ENCODE results near the gene PIGQ. TPM values are rescaled to one million over a fixed set of nuclear protein-coding genes. Genes with fewer than 3 reads are reported as not detected.

The PIGQ gene
- total and polyA plus RNA-seq, 4 donors, result 34.9 to 98.2 (median 61.4) TPM

DNA sequence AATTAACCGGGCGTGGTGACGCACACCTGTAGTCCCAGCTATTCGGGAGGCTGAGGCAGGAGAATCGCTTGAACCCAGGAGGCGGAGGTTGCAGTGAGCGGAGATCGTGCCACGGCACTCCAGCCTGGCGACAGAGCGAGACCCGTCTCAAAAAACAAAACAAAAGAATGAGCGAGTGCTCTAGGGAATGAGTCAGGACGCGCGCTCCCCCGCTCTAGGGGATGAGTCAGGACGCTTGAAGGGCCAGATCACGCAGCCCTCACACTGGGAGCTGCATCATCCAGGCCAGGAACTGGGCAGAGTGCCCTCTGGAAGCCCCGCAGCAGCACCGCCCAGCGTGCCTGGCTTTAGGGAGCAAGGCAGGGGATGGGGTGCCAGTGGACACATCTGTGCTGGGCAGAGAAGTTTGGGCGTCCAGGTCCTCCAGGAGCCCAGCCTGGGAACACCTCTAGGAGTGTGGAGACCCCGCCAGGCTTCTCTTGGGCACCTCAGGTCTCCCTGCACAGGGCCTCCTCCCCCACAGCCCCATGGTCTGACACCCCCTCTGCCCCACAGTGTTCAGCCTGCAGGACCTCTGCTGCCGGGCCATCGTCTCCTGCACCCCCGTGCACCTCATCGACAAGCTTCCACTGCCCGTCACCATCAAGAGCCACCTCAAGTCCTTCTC lies 57.2 kb downstream of the PIGQ start:
- H3K9me3 ChIP-seq (ENCODE audit: control insufficient read depth in 4 of 4, insufficient read depth in 3 of 4, low read length in 3 of 4), result no peaks in the 10 kb centered on the region
- ATAC-seq (ENCODE audit: insufficient read depth, low FRiP score) (no peak), DNase-seq (no peak)
- peaks cover 0 to 25% (median 13%) of the 10 kb centered on the region in 5 donors for H3K4me1 ChIP-seq (ENCODE audit: control insufficient read depth in 5 of 5, insufficient read depth in 5 of 5, low read length in 5 of 5)
- no peak overlapping the region for H3K4me3 ChIP-seq
- H3K27ac ChIP-seq (ENCODE audit: low read depth in 1 of 2, low read length in 1 of 2), result peak overlapping the region in 1 of 2 donors; percentile 61
- no peaks in the 10 kb centered on the region for H3K27me3 ChIP-seq (ENCODE audit: control insufficient read depth in 3 of 3, insufficient read depth in 3 of 3, low read length in 2 of 3)
- TF ChIP-seq CTCF (IDR thresholded peaks at IDR 0.05; ENCODE audit: control extremely low read depth, extremely low read depth), result no peak
- 95 to 97% methylated on average over 29 of the region's 29 CpGs for WGBS, 2 donors
- H3K36me3 ChIP-seq (ENCODE audit: control insufficient read depth in 4 of 4, insufficient read depth in 4 of 4, low read length in 4 of 4), result peaks cover 0 to 34% (median 5%) of the 10 kb centered on the region in 4 donors
- H3K9ac ChIP-seq (ENCODE audit: insufficient read depth in 1 of 2, low read length in 2 of 2), result no peak overlapping the region

- H3K4me1 ChIP-seq (ENCODE audit: control insufficient read depth in 5 of 5, insufficient read depth in 5 of 5, low read length in 5 of 5), result peaks cover 0 to 20% (median 13%) of the 10 kb centered on the region in 5 donors
- TF ChIP-seq CTCF (IDR thresholded peaks at IDR 0.05; ENCODE audit: control extremely low read depth, extremely low read depth), result no peak
- no peaks in the 10 kb centered on the region for H3K9me3 ChIP-seq (ENCODE audit: control insufficient read depth in 4 of 4, insufficient read depth in 3 of 4, low read length in 3 of 4)
- 78 to 84% methylated on average over 48 to 50 of the region's 50 CpGs for WGBS, 2 donors
- no peaks in the 10 kb centered on the region for H3K27me3 ChIP-seq (ENCODE audit: control insufficient read depth in 3 of 3, insufficient read depth in 3 of 3, low read length in 2 of 3)
- ATAC-seq (ENCODE audit: insufficient read depth, low FRiP score), result peak; percentile 70
- H3K36me3 ChIP-seq (ENCODE audit: control insufficient read depth in 4 of 4, insufficient read depth in 4 of 4, low read length in 4 of 4), result peaks cover 0 to 37% (median 5%) of the 10 kb centered on the region in 4 donors
- peak in 1 of 3 donors; percentile 25 for DNase-seq
- no peak overlapping the region for H3K9ac ChIP-seq (ENCODE audit: insufficient read depth in 1 of 2, low read length in 2 of 2)
- peak overlapping the region in 1 of 2 donors; percentile 61 for H3K27ac ChIP-seq (ENCODE audit: low read depth in 1 of 2, low read length in 1 of 2)
- no peak overlapping the region for H3K4me3 ChIP-seq
Measured at GRCh38 chr16:627454-628239, 57.9 kb downstream of the PIGQ start.

DNA sequence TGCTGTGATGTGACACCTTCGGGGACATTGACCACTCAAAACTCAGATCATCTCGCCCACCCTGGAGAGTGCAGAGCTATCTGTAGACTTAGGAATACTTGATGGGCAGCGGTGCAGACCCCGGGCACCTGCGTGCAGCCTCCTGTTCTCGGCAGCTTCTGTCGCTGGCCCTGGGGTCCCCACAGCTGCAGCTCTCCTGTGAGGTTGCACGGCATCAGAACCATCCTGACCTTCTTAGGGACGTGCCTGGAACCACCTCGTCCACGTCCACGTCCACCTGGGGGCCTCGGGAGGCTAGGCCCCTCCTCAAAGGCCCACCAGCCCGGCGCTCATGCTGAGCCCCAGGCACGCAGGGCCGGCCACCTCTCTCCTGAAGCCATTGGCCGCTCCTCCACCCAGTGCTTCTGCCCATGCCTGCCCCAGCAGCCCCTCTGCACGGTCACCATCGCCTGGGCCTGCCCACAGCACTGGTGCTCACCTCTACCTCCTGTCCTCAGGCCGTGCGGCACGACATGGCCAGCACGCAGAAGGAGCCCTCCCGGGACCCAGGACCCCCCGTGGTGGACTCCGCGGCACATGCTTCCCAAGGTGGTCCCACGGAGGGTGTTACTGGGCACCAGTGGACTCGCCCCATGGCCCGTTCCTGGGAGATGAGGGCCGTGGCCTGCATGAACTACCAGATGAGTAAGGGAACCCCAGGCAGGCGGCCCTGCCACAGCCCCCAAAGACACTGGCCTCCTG lies 58.7 kb downstream of the PIGQ start:
- Histone ChIP-seq H3K9ac (ENCODE audit: insufficient read depth in 1 of 2, low read length in 2 of 2) (no peak overlapping the region), H3K27ac (ENCODE audit: low read depth in 1 of 2, low read length in 1 of 2) (peak overlapping the region in 1 of 2 donors; percentile 32), H3K9me3 (ENCODE audit: control insufficient read depth in 4 of 4, insufficient read depth in 3 of 4, low read length in 3 of 4) (no peaks in the 10 kb centered on the region), H3K4me3 (no peak overlapping the region), H3K36me3 (ENCODE audit: control insufficient read depth in 4 of 4, insufficient read depth in 4 of 4, low read length in 4 of 4) (peaks cover 0 to 45% (median 5%) of the 10 kb centered on the region in 4 donors), H3K4me1 (ENCODE audit: control insufficient read depth in 5 of 5, insufficient read depth in 5 of 5, low read length in 5 of 5) (peaks cover 0 to 20% (median 13%) of the 10 kb centered on the region in 5 donors), H3K27me3 (ENCODE audit: control insufficient read depth in 3 of 3, insufficient read depth in 3 of 3, low read length in 2 of 3) (no peaks in the 10 kb centered on the region)
- DNase-seq, result no peak
- no peak for TF ChIP-seq CTCF (IDR thresholded peaks at IDR 0.05; ENCODE audit: control extremely low read depth, extremely low read depth)
- no peak for ATAC-seq (ENCODE audit: insufficient read depth, low FRiP score)
- WGBS, 2 donors, result 95% methylated on average over 28 to 33 of the region's 33 CpGs

All from lung (tissue), 12 donors.